C4-2B (cell line): ENCODE measurements around the gene ADGRB2.

ENCODE experiments used
- H3K27ac ChIP-seq: fragments of 450-650 bp; 2 replicates; pipeline ENCODE4 v1.5.1; 2017
- ZFX ChIP-seq: fragments of 450-650 bp; IDR thresholded peaks from 2 replicates; pipeline ENCODE4 v1.6.1; 2017
- TF ChIP-seq, protein P1 (sequence below): fragments of 450-650 bp; conservative IDR thresholded peaks from 2 replicates; pipeline ENCODE4 v1.5.1; 2017; ENCODE audit warnings: mild to moderate bottlenecking

Gene ADGRB2

DNA sequence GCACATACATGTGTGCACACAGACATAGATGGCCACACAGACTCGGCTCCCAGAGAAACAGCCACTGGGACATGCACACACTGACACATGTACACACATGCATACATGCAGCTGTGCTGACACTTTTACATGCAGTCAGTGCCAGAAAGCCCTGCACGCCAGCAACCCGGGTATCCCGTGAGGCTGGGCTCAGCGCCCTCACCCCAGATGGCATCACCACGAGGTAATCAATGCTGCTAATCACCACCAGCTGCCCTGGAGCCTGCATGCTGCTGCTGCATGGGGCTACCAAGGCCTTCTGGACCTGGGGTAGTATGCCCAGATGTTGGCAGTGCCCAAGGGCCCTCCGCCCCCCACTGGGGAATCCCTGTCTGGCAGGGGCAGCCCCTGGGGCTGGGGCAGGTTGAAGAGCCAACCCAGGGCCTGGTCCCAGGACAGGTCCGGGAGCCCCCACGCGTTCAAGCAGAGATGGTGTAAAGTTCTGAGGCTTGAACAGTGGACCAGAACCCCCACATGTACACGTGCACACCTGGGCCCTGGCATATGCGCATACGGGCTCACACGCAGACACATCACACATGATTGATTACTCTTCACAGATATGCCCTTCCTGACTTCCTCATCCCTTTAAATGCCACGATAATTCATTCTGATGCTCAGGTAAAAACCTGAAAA lies 57.6 kb downstream of the ADGRB2 start:
- TF ChIP-seq, protein P1, sequence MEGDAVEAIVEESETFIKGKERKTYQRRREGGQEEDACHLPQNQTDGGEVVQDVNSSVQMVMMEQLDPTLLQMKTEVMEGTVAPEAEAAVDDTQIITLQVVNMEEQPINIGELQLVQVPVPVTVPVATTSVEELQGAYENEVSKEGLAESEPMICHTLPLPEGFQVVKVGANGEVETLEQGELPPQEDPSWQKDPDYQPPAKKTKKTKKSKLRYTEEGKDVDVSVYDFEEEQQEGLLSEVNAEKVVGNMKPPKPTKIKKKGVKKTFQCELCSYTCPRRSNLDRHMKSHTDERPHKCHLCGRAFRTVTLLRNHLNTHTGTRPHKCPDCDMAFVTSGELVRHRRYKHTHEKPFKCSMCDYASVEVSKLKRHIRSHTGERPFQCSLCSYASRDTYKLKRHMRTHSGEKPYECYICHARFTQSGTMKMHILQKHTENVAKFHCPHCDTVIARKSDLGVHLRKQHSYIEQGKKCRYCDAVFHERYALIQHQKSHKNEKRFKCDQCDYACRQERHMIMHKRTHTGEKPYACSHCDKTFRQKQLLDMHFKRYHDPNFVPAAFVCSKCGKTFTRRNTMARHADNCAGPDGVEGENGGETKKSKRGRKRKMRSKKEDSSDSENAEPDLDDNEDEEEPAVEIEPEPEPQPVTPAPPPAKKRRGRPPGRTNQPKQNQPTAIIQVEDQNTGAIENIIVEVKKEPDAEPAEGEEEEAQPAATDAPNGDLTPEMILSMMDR: no peak
- TF ChIP-seq ZFX: no peak
- H3K27ac ChIP-seq: no peak overlapping the region

DNA sequence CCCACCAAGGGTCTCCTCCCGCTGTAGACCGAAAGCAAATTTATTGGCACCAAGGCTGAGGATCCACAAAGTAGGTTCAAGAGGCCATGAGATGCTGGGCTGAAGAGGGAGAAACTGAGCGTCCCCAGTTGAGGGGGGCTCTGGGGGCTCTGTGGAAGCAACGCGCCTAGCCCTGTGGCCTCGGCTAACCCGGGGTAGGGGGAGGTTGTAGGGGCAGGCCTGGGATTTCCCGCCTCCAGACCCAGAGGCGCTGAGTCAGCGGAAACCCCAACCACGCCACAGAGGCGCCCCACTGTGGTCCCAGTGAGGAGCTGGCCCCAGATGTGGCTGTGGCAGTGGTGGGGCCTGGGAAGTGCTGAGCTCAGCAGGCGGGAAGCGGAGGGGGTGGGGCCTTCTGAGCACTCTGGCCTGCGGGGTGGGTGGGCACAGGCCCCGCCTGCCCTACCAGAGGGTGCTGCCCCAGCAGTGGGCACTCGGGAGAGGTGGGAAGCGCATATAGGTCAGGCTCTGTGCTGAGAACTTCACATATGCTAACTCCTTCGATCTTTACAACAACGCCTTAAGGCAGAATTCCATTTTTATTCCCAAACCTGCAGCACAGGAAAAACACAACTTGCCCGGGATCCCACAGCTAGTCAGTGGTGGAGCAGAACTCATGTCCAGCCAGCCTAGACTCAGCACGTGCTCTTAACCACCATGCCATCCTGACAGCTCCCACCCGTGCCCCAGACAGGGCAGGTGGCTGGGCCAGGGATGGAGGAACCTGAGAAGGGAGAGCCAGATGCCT lies 58.9 kb downstream of the ADGRB2 start:
- TF ChIP-seq, protein P1: no peak
- TF ChIP-seq ZFX: no peak
- peak overlapping the region; percentile 80 for H3K27ac ChIP-seq

DNA sequence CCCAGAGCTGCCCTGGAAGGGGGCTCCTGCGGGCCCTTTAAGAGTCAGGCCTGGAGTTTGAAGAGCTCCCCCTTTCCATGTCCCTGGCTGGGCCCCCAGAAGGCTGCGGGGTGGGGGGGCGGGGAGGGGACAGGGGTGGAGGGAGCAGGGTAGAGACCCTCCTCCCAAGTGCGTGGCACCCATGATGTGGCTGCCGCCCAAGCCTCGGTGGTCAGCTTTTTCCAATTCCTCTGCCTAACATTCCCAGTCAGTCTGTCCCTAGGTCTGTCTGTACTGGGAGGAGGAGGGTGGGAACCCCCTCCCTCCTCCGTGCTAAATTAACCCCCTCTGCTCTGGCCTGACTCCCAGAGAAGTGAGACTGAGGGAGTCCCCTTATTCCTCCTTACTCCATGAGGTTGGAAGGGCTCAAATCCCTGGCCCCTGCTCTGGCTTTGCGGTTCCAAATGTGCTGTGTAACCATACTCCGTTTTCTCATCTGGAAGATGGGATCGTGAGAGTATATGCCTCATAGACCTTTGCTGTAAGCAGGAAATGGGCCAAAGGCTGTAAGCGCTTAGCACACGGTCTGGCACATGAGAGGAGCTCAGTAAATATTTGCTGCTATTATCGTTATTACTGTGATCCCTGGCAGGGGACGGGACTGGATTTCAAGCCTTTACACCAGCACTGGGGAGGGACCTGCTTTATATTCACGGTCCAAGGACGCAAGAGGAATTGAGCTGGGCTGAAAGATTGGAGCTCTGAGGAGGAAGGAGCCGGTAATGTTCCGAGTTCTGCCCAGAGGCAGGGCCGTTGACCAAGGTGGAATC lies 59.7 kb downstream of the ADGRB2 start:
- peak overlapping the region; percentile 80 for H3K27ac ChIP-seq
- no peak for TF ChIP-seq ZFX
- TF ChIP-seq, protein P1: no peak

DNA sequence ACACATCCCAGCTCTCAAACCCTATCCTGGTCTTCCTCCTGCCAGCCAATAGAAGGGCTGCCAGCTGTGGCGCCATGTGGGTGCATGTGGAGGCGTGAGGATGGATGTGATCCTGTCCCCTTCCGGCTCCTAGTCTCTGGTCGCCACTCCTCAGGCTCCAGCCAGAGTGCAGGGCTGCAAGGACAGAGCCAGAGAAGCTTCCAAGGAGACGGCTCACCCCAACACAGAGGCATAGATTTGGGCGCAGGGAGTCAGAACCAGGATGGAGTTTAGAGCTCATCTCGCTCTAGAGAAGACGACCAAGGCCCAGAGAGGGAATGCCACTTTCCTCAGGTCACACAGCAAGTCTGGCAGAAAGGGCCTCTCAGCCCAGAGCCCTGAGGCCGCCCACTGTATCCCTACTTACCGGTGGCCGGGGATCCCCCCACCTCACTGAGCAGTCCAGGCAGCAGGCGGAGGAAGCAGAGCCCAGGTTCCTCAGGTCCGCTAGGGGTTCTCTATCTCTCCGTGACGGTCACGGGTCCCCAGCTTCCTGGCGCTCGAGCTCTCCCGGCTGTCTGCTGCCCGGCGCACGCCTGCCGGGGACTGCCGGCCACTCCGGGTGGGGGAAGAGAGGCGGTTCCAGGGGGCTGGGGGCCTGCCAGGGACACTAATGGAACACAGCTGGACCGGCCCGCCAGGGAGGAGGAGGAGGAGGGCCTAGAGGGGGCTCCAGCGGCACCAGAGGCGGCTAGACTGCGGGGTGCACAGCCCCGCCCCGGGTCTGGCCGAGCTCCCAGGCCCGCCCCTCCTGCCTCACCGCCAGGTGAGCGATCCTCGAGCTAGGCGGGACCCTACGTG lies 60.5 kb downstream of the ADGRB2 start, which contains the start of gene COL16A1:
Gene COL16A1 (minus strand): TSS at position 587 of the 840 bp plus-strand sequence. CDS start 1,824 bp downstream, outside the sequence.
- no peak for TF ChIP-seq ZFX
- TF ChIP-seq, protein P1: no peak
- H3K27ac ChIP-seq: peak within 1 kb of the TSS; percentile 80

DNA sequence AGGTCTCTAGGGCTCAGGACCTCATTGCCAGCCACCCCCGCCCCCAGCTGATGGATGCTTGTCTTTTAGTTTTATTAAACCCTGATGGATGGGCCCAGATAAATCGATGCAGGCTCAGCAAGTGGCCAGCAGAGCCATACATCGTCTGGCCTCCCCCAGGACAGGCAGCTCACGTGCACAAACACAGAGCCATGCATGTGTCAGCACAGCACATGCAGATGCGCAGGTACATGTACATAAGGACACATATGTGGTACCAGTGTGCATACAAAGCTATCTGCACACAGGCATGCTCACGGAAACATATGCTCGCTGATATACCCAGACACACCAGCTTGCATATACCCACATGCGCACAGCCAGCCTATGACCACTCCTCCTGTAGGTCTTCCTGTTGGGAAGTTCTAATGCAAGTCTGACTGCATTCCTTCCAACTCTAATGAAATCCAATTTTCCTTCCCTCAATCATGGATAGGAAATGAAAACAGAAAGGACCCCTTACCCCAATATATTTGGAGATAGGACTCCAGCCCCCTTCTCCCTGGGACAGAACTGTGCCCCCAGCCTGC lies 61.2 kb downstream of the ADGRB2 start:
- H3K27ac ChIP-seq: no peak overlapping the region
- no peak for TF ChIP-seq ZFX
- TF ChIP-seq, protein P1: no peak

DNA sequence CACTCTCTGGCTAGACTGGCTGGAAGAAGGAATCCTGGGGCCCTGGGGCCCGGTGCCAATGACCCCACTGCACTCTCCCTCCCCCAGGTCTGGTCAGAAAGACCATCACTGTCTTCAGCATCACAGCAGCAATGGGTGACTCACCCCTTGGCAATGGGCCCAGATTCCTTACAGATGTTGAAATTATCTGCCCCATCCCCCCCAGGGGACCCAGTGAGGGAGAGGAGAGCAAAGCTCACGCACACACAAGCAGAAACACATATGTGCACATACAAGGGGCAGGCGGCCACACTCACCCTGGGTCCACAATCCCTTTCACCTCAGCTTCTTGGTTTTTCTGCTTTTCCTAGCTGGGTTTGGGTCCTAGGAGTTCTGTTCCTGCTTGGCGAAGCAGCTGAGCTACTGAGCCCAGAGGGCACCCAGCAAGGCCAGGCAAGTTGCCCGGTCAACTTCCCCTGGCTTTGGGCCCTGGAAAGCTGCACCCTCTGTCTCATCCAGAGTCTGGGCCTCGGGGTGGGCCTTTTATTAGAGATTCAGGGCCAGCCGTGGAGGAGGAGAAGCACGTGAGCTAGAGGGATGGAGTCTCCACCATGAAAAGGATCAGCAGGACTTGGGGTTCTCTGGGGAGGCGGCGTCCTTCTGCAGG lies 62.9 kb downstream of the ADGRB2 start:
- TF ChIP-seq, protein P1: no peak
- TF ChIP-seq ZFX: no peak
- peak overlapping the region; percentile 7; the same call in 1 of the 2 replicates for H3K27ac ChIP-seq
